GM12891 (cell line): ENCODE data around the gene AQP2.

Source experiments
- DNase-seq: peaks from one replicate; pipeline ENCODE4 v3.0.0; 2011; ENCODE audit warnings: low spot score; ENCODE audit not compliant: insufficient read length
- FAIRE-seq: peaks from 2 replicates; lab custom pipeline; 2011; peaks lifted over from hg19 to GRCh38; lab: Jason Lieb, UNC
- PAX5 ChIP-seq: IDR thresholded peaks from 2 replicates; pipeline ENCODE4 v1.6.1; 2011; ENCODE audit warnings: low read length, moderate library complexity, mild to moderate bottlenecking; ENCODE audit not compliant: insufficient read depth, severe bottlenecking
- POLR2A ChIP-seq: IDR thresholded peaks from 2 replicates; pipeline ENCODE4 v1.6.1; 2011; ENCODE audit warnings: low read depth, low read length, control low read depth
- POLR2AphosphoS5 ChIP-seq: IDR thresholded peaks from 2 replicates; pipeline ENCODE4 v1.6.1; 2011; ENCODE audit warnings: low read depth, low read length, control low read depth
- POU2F2 ChIP-seq: IDR thresholded peaks from 2 replicates; pipeline ENCODE4 v1.6.1; 2011; ENCODE audit warnings: low read depth, mild to moderate bottlenecking, control low read depth, low read length, moderate library complexity
- SPI1 ChIP-seq: IDR thresholded peaks from 2 replicates; pipeline ENCODE4 v1.6.1; 2011; ENCODE audit warnings: low read depth, low read length, control low read depth
- TAF1 ChIP-seq: IDR thresholded peaks from 2 replicates; pipeline ENCODE4 v1.6.1; 2011; ENCODE audit warnings: low read depth, low read length, control low read depth

AQP2 gene

DNA sequence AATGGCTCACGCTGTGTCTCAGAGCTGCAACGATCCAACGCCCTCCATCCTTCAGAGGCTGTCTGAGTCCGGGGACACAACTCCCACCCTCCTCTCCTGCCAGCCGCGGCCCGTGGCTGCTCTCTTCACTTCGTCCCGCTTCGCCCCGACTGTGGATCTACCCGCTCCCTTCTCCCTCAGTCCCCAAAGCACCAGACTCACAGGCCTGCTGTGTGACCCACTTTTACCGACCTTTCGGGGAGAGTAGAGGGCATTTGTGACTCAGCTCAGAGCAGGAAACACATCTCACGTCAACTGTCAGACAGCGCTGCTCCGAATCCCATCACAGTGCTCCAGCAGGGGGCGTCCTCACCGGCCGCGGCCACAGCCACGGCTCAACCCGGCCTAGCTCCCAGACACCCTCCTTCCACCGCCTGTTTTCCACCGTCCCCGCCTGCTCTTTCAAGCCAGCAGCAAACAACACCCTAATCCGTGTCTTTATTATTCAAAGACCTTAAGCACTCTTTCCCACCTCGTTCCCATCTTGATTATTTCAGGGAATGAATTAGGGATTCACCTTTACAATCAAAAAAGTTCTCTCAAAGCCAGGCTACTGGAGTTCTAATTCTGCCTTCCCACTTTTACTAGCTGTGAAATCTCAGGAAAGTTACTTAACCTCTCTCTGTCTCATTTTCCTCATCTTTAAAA is 5.0 kb upstream of the AQP2 start:
- FAIRE-seq = peak; percentile 98
- TF ChIP-seq PAX5 = no peak
- DNase-seq = peak; percentile 84

DNA sequence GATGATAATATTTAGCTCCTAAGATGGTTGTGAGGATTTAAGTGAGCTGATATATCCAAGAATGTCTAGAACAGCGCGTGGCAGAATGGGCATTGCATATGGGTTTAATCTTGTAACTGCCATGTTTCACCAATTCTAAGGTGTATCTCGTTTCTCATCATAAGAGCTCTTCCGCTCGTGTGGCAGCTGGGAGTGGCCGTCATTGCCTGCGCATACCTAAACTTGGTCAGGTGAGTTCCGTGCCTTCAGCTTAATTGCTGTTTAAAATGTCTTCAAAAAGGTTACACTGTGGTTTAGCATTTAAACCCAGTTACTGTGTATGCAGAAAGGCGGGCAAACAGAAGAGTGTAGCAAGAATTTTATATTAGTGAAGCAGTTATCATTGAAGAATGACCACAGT is 4.5 kb upstream of the AQP2 start:
- FAIRE-seq = no peak
- no peak for TF ChIP-seq POU2F2
- TF ChIP-seq TAF1 = no peak
- no peak for TF ChIP-seq POLR2A
- TF ChIP-seq PAX5 = no peak
- no peak for TF ChIP-seq POLR2AphosphoS5
- no peak for TF ChIP-seq SPI1
- DNase-seq = no peak

DNA sequence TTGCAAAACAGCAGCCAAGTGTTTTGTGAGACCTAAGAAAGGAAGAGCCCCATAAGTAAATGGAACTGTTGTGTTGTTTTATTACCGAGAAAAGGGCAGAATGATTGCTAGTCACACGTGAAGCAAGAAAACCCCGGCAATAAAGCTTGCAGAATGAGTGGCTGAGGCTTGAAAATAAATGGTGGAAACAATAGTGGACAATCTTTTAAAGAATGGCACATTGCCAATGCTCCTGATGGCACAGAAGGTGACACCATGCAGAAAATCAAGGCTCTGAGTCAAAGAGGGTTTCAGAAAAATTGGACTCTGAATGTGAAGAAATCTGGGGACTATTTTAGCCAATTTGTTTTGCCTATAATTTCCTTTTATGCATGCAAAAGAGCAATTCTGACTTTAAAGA is 4.0 kb upstream of the AQP2 start:
- FAIRE-seq (no peak), DNase-seq (no peak)
- TF ChIP-seq POLR2AphosphoS5 = no peak
- TF ChIP-seq PAX5 = no peak
- TF ChIP-seq SPI1 = no peak
- TF ChIP-seq TAF1 = no peak
- TF ChIP-seq POLR2A = no peak
- TF ChIP-seq POU2F2 = no peak

DNA sequence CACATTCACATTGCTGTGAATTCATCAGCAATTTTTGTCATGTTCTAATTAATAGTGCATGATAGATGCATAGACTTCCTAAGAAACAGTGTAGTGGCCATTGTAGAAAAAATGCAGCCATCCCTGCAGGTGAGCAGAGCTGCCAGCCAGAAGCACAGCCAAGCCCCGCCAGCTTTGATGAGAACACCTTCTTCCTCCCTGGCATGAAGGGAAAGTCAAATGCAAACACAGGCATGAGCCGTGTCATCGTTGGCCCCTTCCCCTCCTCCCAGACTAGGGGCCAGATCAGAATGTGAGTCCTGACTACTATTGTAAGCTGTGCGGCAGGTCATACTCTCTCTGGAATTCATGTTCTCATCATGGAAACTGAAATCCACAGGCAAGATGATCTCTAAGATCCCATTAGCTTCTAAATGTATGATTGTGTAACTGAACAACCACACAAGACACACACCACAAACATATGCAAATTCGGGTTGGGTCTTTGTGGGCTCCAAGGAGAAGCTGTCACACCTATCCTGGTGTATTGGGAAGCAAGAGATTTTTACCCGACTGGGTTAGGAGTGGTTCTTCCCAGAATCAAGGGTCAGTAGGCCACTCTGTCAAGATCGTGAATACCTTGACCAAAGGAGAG is 2.8 kb upstream of the AQP2 start:
- FAIRE-seq (no peak), DNase-seq (no peak)
- TF ChIP-seq PAX5 = no peak
- no peak for TF ChIP-seq POU2F2
- TF ChIP-seq POLR2A = no peak
- no peak for TF ChIP-seq TAF1
- TF ChIP-seq SPI1 = no peak
- no peak for TF ChIP-seq POLR2AphosphoS5

- TF ChIP-seq PAX5 = no peak
- TF ChIP-seq POLR2A = no peak
- TF ChIP-seq TAF1 = no peak
- no peak for TF ChIP-seq POLR2AphosphoS5
- no peak for TF ChIP-seq SPI1
- TF ChIP-seq POU2F2 = no peak
- DNase-seq (no peak), FAIRE-seq (no peak)
These were observed 1.4 kb upstream of the AQP2 start for GRCh38 chr12:49948866-49949845.

DNA sequence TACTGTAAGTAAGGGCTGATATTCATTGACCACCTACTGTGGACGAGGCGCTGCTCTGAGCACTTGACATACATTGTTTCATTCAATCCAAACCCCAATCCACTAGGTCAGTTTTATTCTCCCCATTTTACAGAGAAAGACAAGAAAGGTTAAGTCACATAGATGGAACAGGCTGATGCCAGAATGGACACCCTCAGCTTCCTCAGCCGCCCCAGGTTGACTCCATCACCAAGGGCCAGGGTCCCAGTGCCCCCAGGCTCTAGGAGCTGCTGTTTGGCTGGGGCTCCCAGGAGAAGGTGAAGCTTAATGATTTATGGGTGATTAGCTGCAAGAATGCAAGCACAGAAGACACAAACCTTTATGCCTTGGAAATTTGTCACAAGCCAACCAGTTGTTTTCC is 671 bp upstream of the AQP2 start:
- TF ChIP-seq POLR2AphosphoS5 (no peak), TAF1 (no peak), POLR2A (no peak), POU2F2 (no peak), SPI1 (no peak), PAX5 (no peak)

GRCh38 chr12:49951411-49952240 is 1.1 kb downstream of the AQP2 start:
- FAIRE-seq (no peak), DNase-seq (no peak)
- TF ChIP-seq TAF1 = no peak
- no peak for TF ChIP-seq POU2F2
- no peak for TF ChIP-seq PAX5
- no peak for TF ChIP-seq SPI1
- no peak for TF ChIP-seq POLR2AphosphoS5
- TF ChIP-seq POLR2A = no peak

More for the DNA sequence above, 671 bp upstream of the AQP2 start:
- FAIRE-seq (no peak), DNase-seq (no peak)

DNA sequence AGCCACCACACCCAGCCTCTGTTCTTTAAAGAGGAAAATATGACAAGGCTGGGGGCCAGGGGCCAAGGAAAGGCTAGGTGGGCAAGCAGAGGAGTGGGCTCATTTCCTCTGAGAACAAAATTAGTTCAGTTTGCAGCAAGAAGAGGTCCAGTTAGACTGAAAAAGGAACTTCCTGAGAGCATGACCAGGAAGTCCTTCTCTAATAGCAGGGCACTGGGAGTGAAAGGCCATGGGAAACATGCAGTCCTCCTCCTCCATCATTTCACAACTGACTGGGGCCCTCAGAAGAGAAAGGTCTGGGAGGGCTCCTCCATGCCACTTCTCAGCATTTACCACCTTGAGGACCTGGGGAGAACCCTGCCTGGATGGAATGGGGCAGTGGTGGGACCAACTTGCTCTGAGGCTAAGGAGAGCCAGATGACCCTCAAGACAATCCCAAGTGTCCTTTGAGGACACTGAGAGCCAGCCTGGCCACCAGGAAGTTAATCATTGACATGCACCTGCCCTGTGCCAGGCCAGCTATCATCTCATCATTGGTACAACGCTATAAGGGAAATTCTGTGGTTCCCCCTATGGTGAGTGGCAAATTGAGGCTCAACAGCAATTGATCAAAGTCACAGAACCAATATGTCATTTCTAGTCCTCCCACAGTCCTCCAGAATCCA is 2.0 kb downstream of the AQP2 start:
- DNase-seq = no peak
- TF ChIP-seq PAX5 (no peak), POU2F2 (no peak), POLR2A (no peak), TAF1 (no peak), POLR2AphosphoS5 (no peak), SPI1 (no peak)
- no peak for FAIRE-seq

GRCh38 chr12:49953151-49953550 is 2.6 kb downstream of the AQP2 start:
- TF ChIP-seq POLR2AphosphoS5 = no peak
- FAIRE-seq = no peak

More at GRCh38 chr12:49953151-49953550, 2.6 kb downstream of the AQP2 start:
- no peak for DNase-seq
